Bronchial epithelial cell (primary cell): Measurements from ENCODE around the gene PRKAR2A. TPM values are rescaled to one million over a fixed set of nuclear protein-coding genes. Genes with fewer than 3 reads are reported as not detected.

ENCODE experiments used
- DNase-seq: peaks from one replicate; pipeline ENCODE4 v3.0.0-alpha.2; 2010; ENCODE audit warnings: low read depth
- FAIRE-seq: peaks from 2 replicates; lab custom pipeline; 2011; peaks lifted over from hg19 to GRCh38; lab: Jason Lieb, UNC
- H3K27me3 ChIP-seq: 2 replicates; pipeline ENCODE4 v1.5.1; 2011; ENCODE audit warnings: low read length; ENCODE audit not compliant: control insufficient read depth, insufficient read depth
- H3K36me3 ChIP-seq: 2 replicates; pipeline ENCODE4 v1.5.1; 2011; ENCODE audit warnings: low read length; ENCODE audit not compliant: control insufficient read depth, insufficient read depth
- H3K4me3 ChIP-seq: 2 replicates; pipeline ENCODE4 v1.5.1; 2011; ENCODE audit warnings: mild to moderate bottlenecking, low read depth, low read length, control low read depth
- total RNA-seq: library from RNA; depleted of rRNA; stranded (reverse); fragments of >200 nt; gene quantifications from 2 replicates; pipeline ENCODE4 v1.2.1, GENCODE V29; 2014
- TF ChIP-seq, protein P1 (sequence below): IDR thresholded peaks from 2 replicates; pipeline ENCODE4 v1.5.1; 2011; ENCODE audit warnings: mild to moderate bottlenecking, moderate library complexity, low read length, control low read depth, inconsistent platforms; ENCODE audit not compliant: insufficient read depth, severe bottlenecking

PRKAR2A gene
- total RNA-seq, 1 donor from 2014 or later: 28.7 TPM

DNA sequence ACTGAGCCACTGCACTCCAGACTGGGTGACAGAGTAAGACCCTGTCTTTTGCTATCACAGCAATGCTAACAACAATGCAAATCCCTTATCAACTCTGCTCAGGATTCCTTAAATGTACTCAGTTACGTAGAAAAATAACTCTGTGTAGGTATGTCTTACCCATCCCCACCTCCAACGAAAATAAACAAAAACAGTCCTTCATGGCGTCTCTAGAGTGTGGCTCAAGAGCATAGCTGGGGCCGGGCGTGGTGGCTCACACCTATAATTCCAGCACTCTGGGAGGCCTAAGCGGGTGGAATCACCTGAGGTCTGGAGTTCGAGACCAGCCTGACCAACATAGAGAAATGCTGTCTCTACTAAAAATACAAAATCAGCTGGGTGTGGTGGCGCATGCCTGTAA lies 148.8 kb downstream of the PRKAR2A start:
- no peaks in the 10 kb centered on the region for H3K27me3 ChIP-seq
- no peak for DNase-seq
- TF ChIP-seq, protein P1, sequence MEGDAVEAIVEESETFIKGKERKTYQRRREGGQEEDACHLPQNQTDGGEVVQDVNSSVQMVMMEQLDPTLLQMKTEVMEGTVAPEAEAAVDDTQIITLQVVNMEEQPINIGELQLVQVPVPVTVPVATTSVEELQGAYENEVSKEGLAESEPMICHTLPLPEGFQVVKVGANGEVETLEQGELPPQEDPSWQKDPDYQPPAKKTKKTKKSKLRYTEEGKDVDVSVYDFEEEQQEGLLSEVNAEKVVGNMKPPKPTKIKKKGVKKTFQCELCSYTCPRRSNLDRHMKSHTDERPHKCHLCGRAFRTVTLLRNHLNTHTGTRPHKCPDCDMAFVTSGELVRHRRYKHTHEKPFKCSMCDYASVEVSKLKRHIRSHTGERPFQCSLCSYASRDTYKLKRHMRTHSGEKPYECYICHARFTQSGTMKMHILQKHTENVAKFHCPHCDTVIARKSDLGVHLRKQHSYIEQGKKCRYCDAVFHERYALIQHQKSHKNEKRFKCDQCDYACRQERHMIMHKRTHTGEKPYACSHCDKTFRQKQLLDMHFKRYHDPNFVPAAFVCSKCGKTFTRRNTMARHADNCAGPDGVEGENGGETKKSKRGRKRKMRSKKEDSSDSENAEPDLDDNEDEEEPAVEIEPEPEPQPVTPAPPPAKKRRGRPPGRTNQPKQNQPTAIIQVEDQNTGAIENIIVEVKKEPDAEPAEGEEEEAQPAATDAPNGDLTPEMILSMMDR: no peak
- H3K4me3 ChIP-seq: no peak overlapping the region
- H3K36me3 ChIP-seq: peaks cover 18% of the 10 kb centered on the region
- no peak for FAIRE-seq

DNA sequence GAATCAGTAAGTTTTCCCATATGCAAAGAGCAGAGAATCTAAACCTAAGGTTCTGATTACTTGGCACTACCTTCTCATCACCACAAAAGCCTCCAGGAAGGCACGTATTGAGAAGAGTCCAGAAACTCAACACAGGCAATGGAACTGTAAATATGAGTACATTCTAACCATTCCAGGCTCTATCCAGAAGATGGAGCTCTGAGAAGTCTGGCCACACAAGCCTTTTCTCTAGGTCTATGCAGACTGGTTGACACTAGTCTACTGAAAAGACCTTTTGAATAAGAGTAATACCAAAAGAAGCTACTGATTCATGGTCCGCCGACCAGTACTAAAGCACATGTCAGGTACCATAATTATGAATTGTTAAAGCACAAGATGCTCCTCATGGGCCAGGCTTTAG lies 149.7 kb downstream of the PRKAR2A start:
- Histone ChIP-seq H3K4me3 (no peak overlapping the region), H3K27me3 (no peaks in the 10 kb centered on the region), H3K36me3 (peaks cover 24% of the 10 kb centered on the region)
- DNase-seq: no peak
- no peak for FAIRE-seq
- TF ChIP-seq, protein P1: no peak

DNA sequence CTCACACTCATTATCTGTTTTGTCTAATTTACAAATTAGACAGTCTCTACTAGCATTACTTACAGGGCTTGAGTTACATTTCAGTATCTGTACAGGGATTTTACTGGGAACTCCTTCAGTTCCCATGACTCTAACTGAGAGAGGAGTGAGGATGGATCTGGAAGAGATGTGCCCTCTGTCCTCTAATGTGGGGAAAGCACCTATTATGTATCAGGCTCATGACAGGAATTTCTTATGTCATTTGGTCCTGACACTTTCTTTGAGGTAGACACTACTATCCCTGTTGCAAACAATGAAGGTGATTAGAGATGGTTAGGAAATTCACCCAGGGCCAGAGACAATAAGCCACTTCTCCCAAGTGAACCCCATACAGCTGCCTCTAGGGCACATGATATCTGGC lies 151.1 kb downstream of the PRKAR2A start:
- H3K27me3 ChIP-seq: no peaks in the 10 kb centered on the region
- FAIRE-seq (no peak), DNase-seq (no peak)
- H3K36me3 ChIP-seq: peaks cover 34% of the 10 kb centered on the region
- no peak overlapping the region for H3K4me3 ChIP-seq
- TF ChIP-seq, protein P1: no peak

Other genes with a start within 250 kb of the PRKAR2A start
- 473 and 946 TPM in 2 replicates for gene UQCRC1, start 238.2 kb downstream of the PRKAR2A start, total RNA-seq
- not detected in 2 replicates for gene TMEM89, start 226.1 kb downstream of the PRKAR2A start, total RNA-seq
- gene SLC26A6, start 212.4 kb downstream of the PRKAR2A start, total RNA-seq: 33.8 and 45.8 TPM in 2 replicates
- 1.0 and 1.1 TPM in 2 replicates for gene CELSR3, start 185.0 kb downstream of the PRKAR2A start, total RNA-seq
- 10.5 and 14.3 TPM in 2 replicates for gene NCKIPSD, start 162.0 kb downstream of the PRKAR2A start, total RNA-seq
- 37.4 and 53.8 TPM in 2 replicates for gene IP6K2, start 130.7 kb downstream of the PRKAR2A start, total RNA-seq
- 9.5 and 11.8 TPM in 2 replicates for gene SLC25A20, start 51.0 kb upstream of the PRKAR2A start, total RNA-seq
- gene ARIH2, start 71.0 kb upstream of the PRKAR2A start, total RNA-seq: 119 and 124 TPM in 2 replicates
- 15.8 and 28.7 TPM in 2 replicates for gene P4HTM, start 142.4 kb upstream of the PRKAR2A start, total RNA-seq
- 31.5 and 61.1 TPM in 2 replicates for gene WDR6, start 159.5 kb upstream of the PRKAR2A start, total RNA-seq
- gene DALRD3, start 170.7 kb upstream of the PRKAR2A start, total RNA-seq: 34.2 and 44.0 TPM in 2 replicates
- 36.3 and 58.9 TPM in 2 replicates for gene NDUFAF3, start 174.2 kb upstream of the PRKAR2A start, total RNA-seq
- 270 and 478 TPM in 2 replicates for gene IMPDH2, start 181.5 kb upstream of the PRKAR2A start, total RNA-seq
- 39.2 and 52.0 TPM in 2 replicates for gene QRICH1, start 246.2 kb upstream of the PRKAR2A start, total RNA-seq